HG02798 (cell line): ENCODE results near the gene ADAMTS5.

Experiments used
- ATAC-seq: cut with Tn5 transposase; IDR thresholded peaks from one replicate; pipeline ENCODE4 v1.9.1; 2021; ENCODE audit warnings: mild to moderate bottlenecking; ENCODE audit not compliant: unreplicated experiment, poor library complexity

The ADAMTS5 gene

GRCh38 chr21:26892151-26892550 lies 74.7 kb downstream of the ADAMTS5 start:
- ATAC-seq = no peak

GRCh38 chr21:26888931-26889330 lies 78.0 kb downstream of the ADAMTS5 start:
- ATAC-seq = no peak

GRCh38 chr21:26888256-26888655 lies 78.6 kb downstream of the ADAMTS5 start:
- ATAC-seq = no peak

DNA sequence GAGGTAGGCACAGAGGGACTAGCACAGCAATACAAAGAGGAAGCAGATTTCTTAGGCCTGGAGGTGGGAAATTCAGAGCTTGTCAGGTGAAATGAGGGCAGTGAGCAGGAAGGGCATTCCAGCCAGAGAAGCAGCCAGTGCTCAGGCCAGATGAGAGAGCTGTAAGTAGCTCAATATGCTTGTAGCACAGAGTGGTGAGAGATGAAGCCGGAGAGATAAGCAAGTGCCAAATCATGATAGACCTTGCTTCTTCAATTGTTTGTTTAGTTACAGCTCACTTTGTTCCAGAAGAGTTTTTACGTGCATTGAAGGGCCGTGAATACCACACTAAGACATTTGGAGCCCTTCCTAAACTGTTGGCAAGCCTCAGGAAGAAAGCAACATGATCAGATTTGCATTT lies 79.6 kb downstream of the ADAMTS5 start:
- ATAC-seq = no peak

GRCh38 chr21:26884436-26884835 lies 82.5 kb downstream of the ADAMTS5 start:
- ATAC-seq = no peak

DNA sequence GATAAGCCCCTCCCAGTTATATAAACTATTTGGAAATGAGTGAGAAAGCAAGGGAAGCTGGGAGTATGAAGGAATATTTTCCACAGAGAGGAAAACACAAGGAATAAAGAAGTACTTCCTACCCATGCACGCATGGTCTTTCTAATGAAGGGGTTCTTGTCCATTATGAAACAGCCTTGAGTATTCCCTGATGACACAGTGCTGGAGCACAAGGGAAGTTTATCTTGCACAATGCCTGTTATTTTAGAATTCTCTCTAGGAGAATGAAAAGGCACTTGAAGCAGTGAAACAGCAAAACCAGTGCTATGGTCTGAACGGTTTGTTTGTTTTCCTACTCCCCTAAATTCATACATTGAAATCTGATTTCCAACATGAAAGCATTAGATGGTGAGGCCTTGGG lies 83.1 kb downstream of the ADAMTS5 start:
- ATAC-seq = no peak

DNA sequence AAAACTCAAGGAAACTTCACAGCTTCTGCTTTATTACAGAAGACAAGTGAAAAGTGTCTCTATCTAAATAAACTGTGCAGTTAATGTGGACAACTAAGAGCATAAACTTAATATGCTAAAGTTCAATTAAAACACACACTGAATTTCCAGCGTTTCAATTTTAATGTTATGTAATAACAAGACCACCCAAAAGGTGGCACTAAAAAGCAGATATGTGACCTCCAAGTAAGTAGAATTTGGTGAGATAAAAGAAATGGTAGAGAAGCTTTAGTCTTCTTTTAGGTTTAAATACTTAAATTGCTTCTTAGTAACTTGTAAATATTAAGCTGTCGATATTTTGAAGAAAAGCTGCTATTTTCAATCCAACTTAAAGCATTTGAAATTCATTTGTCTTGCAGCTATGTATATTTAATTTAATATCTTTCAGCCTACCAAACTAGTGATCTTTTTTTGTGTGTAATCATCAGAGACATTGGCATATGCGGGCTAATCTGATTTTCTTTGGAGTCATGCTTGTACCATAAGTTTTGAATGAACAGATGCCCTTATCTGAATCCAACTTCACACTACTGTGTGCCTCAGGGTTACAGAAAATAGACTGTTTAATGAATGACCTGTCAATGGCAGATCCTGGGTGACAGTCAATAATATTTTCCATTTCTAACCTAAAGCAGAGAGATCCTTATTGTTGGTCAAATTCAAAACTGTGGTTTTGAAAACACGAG lies 85.2 kb downstream of the ADAMTS5 start:
- ATAC-seq = no peak

GRCh38 chr21:26877018-26877417 lies 89.9 kb downstream of the ADAMTS5 start:
- no peak for ATAC-seq

DNA sequence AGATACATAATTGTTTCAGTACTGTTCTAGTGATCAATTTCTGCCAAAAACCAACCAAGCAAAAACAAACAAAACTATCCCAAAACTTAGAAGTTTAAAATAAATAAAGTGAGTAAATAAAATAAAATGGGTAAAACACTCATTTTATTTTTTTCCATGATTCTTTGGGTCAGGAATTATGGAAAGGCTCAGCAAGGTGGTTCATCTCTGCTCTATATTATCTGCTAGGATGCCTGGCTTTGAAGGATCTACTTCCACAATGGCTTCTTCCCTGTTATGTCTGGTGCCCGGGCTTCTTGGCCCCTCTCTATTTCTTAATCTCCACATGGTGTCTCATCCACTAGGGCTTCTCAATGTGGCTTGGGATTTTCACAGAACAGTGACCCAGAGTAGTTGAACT lies 92.5 kb downstream of the ADAMTS5 start:
- ATAC-seq = no peak
